Effector memory CD8-positive, alpha-beta T cell (primary cell): ENCODE data around the gene HOXB8.

Source experiments
- ATAC-seq: fragments of 150-1000 bp; cut with Tn5 transposase; replicated peaks from 2 replicates; pipeline ENCODE4 v1.10.0; 2021; ENCODE audit warnings: mild to moderate bottlenecking, moderate library complexity
- DNase-seq, 3 experiments: peaks; one replicate each; pipeline ENCODE4 v3.0.0; 2021
- H3K27ac Mint-ChIP-seq, 2 donors: one replicate each; pipeline ENCODE4 v1.8.0; 2022; ENCODE audit warnings: mild to moderate bottlenecking in 2 of 2, mixed read lengths in 2 of 2, moderate library complexity in 2 of 2
- H3K27me3 Mint-ChIP-seq, 2 donors: one replicate each; pipeline ENCODE4 v1.8.0; 2022; ENCODE audit warnings: mixed read lengths in 2 of 2
- H3K36me3 Mint-ChIP-seq: one replicate; pipeline ENCODE4 v1.8.0; 2022; ENCODE audit warnings: mild to moderate bottlenecking, moderate library complexity, mixed read lengths; ENCODE audit not compliant: insufficient read depth
- H3K4me1 Mint-ChIP-seq, 2 donors: one replicate each; pipeline ENCODE4 v1.8.0; 2022; ENCODE audit warnings: low read depth in 2 of 2, mixed read lengths in 2 of 2
- H3K4me3 Mint-ChIP-seq, 2 donors: one replicate each; pipeline ENCODE4 v1.8.0; 2022; ENCODE audit warnings: mild to moderate bottlenecking in 2 of 2, mixed read lengths in 2 of 2, moderate library complexity in 2 of 2
- H3K9me3 Mint-ChIP-seq, 2 donors: one replicate each; pipeline ENCODE4 v1.8.0; 2022; ENCODE audit warnings: mixed read lengths in 2 of 2

HOXB8 gene

DNA sequence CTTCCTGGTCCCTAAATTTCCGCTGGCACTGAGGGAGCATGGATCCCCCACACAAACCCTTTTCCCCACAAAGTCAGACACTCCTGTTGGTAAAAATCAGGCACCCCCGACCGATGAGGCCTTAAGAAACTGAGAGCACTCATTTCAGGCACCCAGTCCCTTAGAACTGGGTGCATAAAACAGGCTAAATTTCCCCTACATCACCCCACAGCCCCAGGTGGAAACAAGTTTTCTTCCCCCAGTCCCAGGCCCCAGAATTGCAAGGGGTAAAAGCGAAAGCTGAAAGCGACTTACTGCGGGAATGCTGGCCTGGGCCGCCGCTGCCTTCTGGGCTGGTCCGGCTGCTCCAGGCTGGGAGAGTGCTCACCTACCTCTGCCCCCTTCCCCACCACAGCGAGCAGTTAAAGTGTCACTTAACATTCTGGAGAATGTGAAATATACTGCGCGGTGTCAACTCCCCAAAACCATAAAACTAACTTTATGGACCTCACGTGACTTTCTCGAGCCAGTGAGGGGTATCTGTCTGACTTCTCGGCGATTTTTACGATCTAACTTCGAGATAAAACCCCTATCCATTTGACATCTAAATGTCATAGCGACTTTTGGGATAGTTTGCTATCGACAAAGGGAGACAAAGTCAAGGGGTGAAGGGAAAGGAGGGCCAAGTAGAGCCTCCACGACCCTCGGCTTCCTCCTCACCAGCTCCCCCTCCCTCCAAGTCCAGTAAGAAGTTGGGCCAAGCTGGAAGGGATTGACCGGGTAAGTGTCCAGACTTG lies 25.1 kb downstream of the HOXB8 start, which contains the start of gene HOXB3:
TSS of gene HOXB3 (minus strand) at position 411 of the 776 bp plus-strand sequence. CDS start 37,767 bp downstream, outside the sequence.
- ATAC-seq (no peak), DNase-seq (no peak)
- Mint-ChIP-seq H3K9me3 (no peaks in the 10 kb centered on the region), H3K36me3 (peaks cover 7% of the 10 kb centered on the region), H3K27ac (no peak within 1 kb of the TSS), H3K4me1 (peaks cover 28 to 30% of the 10 kb centered on the region in 2 donors), H3K27me3 (peaks cover 35 to 79% of the 10 kb centered on the region in 2 donors), H3K4me3 (no peak within 1 kb of the TSS)

DNA sequence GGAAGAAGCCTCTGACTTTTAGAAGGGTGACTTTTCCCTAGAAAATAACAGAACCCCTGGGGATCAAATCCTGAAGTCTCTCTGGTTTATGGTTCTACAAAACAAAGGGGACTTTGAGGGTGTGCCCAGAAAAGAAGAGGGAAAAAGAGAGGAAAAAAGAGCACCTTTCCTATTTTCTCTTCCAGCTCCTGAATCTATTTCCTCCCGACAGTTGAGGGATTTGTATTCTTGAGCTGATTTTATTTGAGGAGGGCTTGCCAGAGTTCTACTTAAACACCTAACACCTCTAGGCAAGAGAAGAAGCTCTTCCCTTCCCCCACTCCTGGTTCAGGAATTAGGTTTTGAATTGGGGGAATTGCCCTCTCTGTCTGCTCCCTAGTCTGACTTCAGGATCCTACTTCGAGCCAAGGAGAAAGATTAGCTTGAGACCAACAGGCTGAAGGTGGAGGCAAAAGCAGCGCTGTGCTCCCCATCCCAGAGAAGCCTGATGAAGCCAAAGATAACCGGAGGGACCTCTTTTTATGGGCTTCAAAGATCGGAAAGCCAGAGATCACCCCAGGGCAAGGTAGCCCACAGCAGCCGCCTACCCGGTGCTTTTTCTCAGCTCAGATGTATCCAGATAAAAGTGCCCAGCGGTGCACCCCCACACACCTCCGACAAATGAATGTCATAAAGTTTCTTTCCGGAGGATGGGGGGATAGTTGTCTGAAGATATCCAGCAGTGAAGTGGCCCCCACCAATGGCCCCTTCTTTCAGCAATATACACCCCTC lies 25.8 kb downstream of the HOXB8 start:
- no peak for ATAC-seq
- no peak overlapping the region for H3K4me3 Mint-ChIP-seq

DNA sequence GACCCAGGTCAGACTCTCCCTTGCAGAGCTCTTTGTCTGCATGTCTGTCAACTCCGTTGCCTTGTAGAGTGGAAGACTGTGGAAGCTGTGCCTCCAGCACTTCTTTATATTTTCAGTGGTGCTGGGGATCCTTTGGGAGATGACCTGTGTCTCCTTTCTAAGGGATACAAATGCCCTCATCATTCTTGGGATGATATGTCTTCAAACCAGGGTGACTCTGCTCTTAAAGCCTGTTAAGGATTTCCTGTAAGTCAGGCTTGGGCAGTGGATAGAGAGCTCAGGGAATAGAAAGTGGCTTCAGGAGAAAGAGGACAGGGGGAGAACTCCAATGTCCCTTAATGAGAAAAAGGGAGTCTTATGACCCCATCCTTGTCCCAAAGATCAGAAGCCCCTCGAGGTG lies 26.6 kb downstream of the HOXB8 start:
- no peak overlapping the region for H3K27ac Mint-ChIP-seq
- H3K36me3 Mint-ChIP-seq, result peaks cover 5% of the 10 kb centered on the region
- peaks cover 36 to 79% of the 10 kb centered on the region in 2 donors for H3K27me3 Mint-ChIP-seq
- peaks cover 28% of the 10 kb centered on the region in 2 donors for H3K4me1 Mint-ChIP-seq
- H3K9me3 Mint-ChIP-seq, result no peaks in the 10 kb centered on the region
- DNase-seq (no peak), ATAC-seq (no peak)
- H3K4me3 Mint-ChIP-seq, result no peak overlapping the region

More for the DNA sequence above, 25.8 kb downstream of the HOXB8 start:
- H3K27ac Mint-ChIP-seq, result no peak overlapping the region
- H3K36me3 Mint-ChIP-seq, result peaks cover 5% of the 10 kb centered on the region
- H3K9me3 Mint-ChIP-seq, result no peaks in the 10 kb centered on the region
- no peak for DNase-seq
- H3K4me1 Mint-ChIP-seq, result peaks cover 31 to 34% of the 10 kb centered on the region in 2 donors
- H3K27me3 Mint-ChIP-seq, result peaks cover 34 to 79% of the 10 kb centered on the region in 2 donors

DNA sequence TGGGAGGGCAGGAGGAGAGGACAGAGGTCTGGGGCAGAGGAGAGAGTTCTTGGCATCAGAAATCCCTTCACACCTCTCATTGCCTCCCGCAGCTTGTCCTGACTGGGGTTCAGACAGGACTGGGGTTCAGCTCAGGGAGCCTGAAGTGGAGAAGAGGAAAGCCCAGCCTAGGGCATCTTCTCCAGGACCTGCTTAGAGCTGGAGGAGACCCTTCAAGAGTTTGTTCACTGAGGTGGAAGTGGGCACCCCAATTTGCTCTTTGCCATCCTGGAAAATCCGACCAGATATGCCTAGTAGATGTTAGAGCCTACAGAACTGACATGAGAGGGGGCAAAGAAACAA lies 27.0 kb downstream of the HOXB8 start:
- peaks cover 6% of the 10 kb centered on the region for H3K36me3 Mint-ChIP-seq
- H3K27me3 Mint-ChIP-seq, result peaks cover 36 to 79% of the 10 kb centered on the region in 2 donors
- no peaks in the 10 kb centered on the region for H3K9me3 Mint-ChIP-seq
- H3K4me3 Mint-ChIP-seq, result no peak overlapping the region
- ATAC-seq (no peak), DNase-seq (no peak)
- H3K4me1 Mint-ChIP-seq, result peaks cover 23% of the 10 kb centered on the region in 2 donors
- no peak overlapping the region for H3K27ac Mint-ChIP-seq

DNA sequence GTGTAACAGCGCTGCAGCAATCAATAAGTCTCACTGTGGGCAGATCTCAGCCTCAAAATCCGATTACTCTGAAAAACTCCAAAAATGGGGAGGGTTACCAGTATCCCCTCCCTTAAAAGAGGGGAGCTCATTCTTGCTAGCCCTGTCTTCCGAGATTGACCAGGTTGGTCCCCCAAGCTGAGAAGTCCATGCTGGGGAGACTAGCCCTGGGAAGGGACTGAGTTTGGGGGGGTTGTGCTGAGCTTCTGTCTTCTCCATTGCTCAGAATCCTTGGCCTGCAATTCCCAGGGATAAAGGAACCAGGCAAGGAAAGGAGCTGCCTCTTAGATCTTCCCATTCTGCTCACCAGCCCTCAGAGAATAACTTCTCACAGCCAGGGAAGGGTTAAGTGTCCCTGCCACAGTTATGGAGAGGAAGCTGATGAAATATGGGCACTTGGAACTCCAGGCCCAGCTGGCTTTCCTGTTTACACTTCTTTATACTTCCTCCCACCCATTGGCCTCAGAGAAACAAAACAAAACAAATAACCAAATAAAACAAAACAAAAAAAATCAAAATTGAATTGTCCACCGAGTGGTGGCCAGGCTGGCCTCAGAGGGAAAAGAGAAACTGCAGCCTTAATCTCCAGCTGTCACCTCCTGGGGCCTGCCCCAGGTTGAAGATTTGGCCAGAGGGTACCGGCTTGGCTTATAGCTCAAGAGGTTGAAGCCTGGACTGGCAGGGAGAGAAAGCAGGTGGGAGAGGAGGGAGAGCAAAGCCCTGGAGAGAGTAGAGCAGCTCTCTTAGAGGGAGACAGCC lies 27.6 kb downstream of the HOXB8 start:
- Mint-ChIP-seq H3K4me3 (peak overlapping the region; percentile 29 to 97), H3K27ac (no peak overlapping the region), H3K36me3 (peaks cover 7% of the 10 kb centered on the region), H3K4me1 (peaks cover 18% of the 10 kb centered on the region in 2 donors), H3K27me3 (peaks cover 36 to 79% of the 10 kb centered on the region in 2 donors), H3K9me3 (no peaks in the 10 kb centered on the region)
- ATAC-seq (no peak), DNase-seq (no peak)

DNA sequence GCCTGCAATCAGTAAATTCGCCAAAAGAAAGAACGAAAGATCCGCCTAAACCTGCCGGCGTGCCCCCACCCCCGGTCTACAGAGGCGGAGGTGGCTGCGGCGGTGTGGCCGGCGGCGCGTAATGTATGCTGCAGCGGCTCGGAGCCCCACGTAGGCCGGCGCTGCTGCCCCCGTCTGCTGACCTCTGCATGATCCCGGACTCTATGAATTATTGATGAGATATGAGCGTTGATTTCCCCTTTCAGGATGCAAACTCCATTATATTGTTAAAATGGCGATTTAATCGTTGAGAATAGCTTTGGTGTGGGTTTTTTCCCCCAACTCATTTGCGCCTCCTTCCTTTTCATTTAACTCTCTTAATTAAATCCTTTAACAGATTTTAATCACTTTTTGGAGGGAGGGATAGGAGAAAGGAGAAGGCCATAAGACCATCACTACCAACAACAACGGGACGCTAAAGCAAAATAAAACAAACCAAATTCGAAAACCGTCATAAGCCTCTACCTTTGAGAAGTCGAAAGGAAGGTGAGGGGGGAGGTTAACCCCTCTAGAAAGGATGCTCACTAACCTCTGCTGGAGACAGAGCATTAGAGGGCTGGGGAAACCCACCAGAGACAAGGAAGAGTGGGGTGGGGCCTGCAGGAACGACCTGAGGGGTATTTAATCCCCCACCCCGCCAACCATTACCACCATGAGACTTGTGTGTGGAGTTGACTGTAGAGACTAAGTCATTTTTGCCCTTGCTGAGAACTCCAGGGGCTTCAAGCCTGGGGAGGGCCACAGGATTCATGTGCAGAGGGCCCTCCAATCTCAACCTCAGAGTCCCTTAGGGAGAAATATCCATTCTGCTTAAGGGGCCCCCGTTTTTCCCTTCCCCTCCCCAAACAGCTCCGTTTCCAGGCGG lies 28.5 kb downstream of the HOXB8 start:
- H3K27ac Mint-ChIP-seq, result peak overlapping the region; percentile 83 to 90
- no peak for DNase-seq
- peaks cover 7% of the 10 kb centered on the region for H3K36me3 Mint-ChIP-seq
- no peaks in the 10 kb centered on the region for H3K9me3 Mint-ChIP-seq
- peaks cover 18 to 21% of the 10 kb centered on the region in 2 donors for H3K4me1 Mint-ChIP-seq
- peak overlapping the region; percentile 91 to 97 for H3K4me3 Mint-ChIP-seq
- peak; percentile 44 for ATAC-seq
- H3K27me3 Mint-ChIP-seq, result peaks cover 37 to 79% of the 10 kb centered on the region in 2 donors

DNA sequence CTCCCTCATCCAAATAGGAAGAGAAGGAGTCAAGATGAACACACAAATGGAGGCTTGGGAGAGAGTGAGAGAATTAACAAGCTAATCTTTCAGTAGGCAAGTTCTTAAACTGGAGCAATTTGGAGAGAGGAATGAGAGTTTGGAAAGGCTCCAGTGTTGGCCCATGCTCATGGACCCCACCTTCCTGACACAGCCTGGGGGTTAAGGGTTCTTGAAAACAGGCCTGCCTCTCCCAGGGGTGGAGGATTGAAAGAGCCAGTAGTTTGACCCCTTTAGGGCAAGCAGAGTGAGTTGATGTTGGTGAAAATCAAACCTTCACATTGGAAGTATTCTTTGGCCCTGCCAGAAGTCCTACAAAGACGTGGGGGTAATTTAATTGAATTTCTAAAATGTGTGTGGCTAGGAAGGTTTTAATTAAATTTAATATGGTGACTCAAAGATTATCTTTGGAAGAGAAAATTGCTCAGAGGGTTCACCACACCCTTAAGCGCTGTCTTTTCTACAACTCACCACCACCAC lies 30.8 kb downstream of the HOXB8 start:
- Mint-ChIP-seq H3K9me3 (no peaks in the 10 kb centered on the region), H3K27me3 (peaks cover 60 to 85% of the 10 kb centered on the region in 2 donors), H3K4me3 (peak overlapping the region; percentile 37 to 91), H3K27ac (peak overlapping the region in 1 of 2 donors; percentile 83), H3K4me1 (peaks cover 18 to 23% of the 10 kb centered on the region in 2 donors), H3K36me3 (peaks cover 11% of the 10 kb centered on the region)
- ATAC-seq (no peak), DNase-seq (no peak)

DNA sequence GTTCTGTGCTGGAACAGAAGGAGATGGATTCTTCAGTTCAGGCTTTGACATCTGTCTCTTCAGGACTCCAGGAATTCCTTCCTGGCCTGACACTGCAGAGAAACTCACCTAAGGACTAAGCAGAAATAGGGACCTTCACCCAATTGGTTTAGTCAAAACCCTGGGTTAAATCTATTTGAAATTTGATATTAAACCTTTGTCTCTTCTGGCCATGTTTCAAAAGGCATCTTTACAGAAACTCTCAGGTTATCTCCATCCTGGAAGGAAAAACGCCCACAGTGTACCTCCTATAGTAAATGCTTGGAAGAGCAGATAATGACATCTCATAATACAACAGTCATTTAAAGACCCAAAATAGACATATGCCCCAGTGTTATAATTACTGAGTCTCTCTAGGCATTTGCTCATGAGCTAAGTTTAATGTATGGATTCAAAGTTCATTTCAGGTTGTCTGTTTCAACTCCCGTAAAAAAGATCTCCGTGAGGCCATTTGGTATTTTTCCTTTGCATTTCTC lies 31.3 kb downstream of the HOXB8 start:
- peaks cover 65 to 90% of the 10 kb centered on the region in 2 donors for H3K27me3 Mint-ChIP-seq
- no peaks in the 10 kb centered on the region for H3K9me3 Mint-ChIP-seq
- no peak for ATAC-seq
- peak overlapping the region in 1 of 2 donors; percentile 37 for H3K4me3 Mint-ChIP-seq
- no peak overlapping the region for H3K27ac Mint-ChIP-seq
- H3K4me1 Mint-ChIP-seq, result peaks cover 22 to 28% of the 10 kb centered on the region in 2 donors
- no peak for DNase-seq
- peaks cover 12% of the 10 kb centered on the region for H3K36me3 Mint-ChIP-seq

DNA sequence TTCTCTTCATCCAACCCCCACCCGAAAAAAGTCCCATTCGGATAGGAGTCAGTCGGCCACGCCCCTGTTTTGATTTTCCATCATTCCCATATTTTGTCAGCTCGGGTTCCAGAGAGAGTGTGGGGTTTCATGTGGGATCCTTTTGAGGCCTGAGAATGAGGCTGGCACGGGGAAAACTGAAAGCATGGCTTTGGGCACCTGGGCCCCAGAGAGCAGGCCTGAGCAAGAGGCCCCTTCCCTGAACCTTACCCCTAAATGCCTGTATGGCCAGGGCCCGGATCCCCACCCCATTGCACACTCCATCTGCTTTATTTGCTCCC lies 32.4 kb downstream of the HOXB8 start:
- no peak for ATAC-seq
- peaks cover 65 to 90% of the 10 kb centered on the region in 2 donors for H3K27me3 Mint-ChIP-seq

DNA sequence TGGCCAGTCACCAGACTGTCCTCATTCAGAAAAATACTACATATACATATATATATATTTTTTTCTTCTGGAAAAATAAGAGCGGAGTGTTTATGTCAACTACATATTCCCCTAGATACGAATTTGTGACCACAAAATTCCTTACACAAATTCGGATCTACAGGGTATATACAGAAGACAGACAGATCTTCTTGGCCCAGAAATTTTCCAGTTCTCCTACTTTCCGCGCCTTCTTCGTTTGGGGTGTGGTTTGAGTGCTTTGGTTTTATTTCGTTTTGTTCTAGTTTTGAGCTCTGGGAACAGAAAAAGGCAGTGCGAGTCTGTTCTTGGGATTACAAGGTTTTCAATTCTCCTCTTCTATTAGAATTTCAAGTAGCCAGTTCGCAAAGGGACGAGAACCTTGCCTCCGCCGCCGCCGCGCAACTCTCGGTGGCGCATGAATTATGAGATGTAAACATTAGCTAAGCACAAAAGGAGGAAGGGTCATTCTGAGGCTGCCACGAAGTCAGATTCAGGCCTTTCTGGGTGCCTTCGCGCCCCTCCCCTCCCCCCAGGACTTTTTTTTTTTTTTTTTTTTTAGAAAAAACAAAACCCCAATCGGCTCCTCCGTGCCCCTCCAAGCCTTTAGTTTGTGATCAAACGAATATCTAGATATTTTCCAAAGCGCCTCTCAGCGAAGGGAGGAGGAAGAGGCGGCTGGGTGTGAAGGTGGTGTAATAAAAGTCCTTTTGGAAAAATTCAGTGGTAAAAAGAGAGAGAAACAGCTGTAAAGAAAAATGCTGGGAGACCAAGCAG lies 35.1 kb downstream of the HOXB8 start:
- peaks cover 16% of the 10 kb centered on the region in 2 donors for H3K4me1 Mint-ChIP-seq
- peaks cover 51 to 64% of the 10 kb centered on the region in 2 donors for H3K27me3 Mint-ChIP-seq
- DNase-seq (no peak), ATAC-seq (no peak)
- no peaks in the 10 kb centered on the region for H3K9me3 Mint-ChIP-seq
- peak overlapping the region in 1 of 2 donors; percentile 92 for H3K27ac Mint-ChIP-seq
- peaks cover 12% of the 10 kb centered on the region for H3K36me3 Mint-ChIP-seq
- peak overlapping the region; percentile 90 to 94 for H3K4me3 Mint-ChIP-seq

More for the DNA sequence above, 32.4 kb downstream of the HOXB8 start:
- no peak for DNase-seq
- Mint-ChIP-seq H3K27ac (no peak overlapping the region), H3K4me1 (peaks cover 26 to 30% of the 10 kb centered on the region in 2 donors), H3K9me3 (no peaks in the 10 kb centered on the region), H3K36me3 (peaks cover 17% of the 10 kb centered on the region), H3K4me3 (peak overlapping the region; percentile 53 to 57)

DNA sequence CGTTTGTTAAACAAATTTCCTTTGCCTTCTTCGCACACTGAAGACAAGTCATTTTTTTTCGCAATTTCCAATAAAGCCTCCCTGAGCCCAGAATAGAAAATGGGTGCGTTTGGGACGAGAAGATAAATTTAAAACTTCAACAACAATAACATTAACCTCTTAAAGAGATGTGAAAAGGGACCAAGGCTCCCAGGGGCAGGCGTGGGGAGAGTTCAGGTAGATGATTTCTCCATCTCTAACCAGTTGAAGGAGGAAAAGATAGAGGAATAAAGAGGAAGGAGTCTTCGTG lies 35.7 kb downstream of the HOXB8 start:
- ATAC-seq, result no peak
- Mint-ChIP-seq H3K4me3 (peak overlapping the region; percentile 90 to 94), H3K27me3 (peaks cover 51 to 59% of the 10 kb centered on the region in 2 donors), H3K27ac (peak overlapping the region in 1 of 2 donors; percentile 92), H3K4me1 (peaks cover 13 to 15% of the 10 kb centered on the region in 2 donors), H3K36me3 (peaks cover 12% of the 10 kb centered on the region), H3K9me3 (no peaks in the 10 kb centered on the region)
- no peak for DNase-seq
